NT2/D1 (cell line): Measurements from ENCODE around the gene TSPAN5.

Source experiments
- SUZ12 ChIP-seq: IDR thresholded peaks from 2 replicates; pipeline ENCODE4 v1.6.1; 2011; ENCODE audit not compliant: insufficient read length, insufficient read depth; ENCODE audit errors: extremely low read depth
- YY1 ChIP-seq: IDR thresholded peaks from 2 replicates; pipeline ENCODE4 v1.6.1; 2011; ENCODE audit not compliant: insufficient read length, insufficient read depth
- ZNF274 ChIP-seq: IDR thresholded peaks from 2 replicates; pipeline ENCODE4 v1.6.1; 2011; ENCODE audit warnings: mild to moderate bottlenecking, low read depth, low read length

- no peak for TF ChIP-seq YY1
- no peak for TF ChIP-seq ZNF274
- TF ChIP-seq SUZ12 = no peak
Observed at GRCh38 chr4:98642991-98643426, 15.4 kb downstream of the TSPAN5 start.
